ENCODE results near the gene INSL3. TPM values are rescaled to one million over a fixed set of nuclear protein-coding genes. Genes with fewer than 3 reads are reported as not detected.

Gene INSL3
- total and polyA plus RNA-seq, 2 of the 13 experiments (the other 11 are each of a cell fraction or from before 2014, with no cell fraction given) = 0.30 TPM; not detected in 1

GRCh38 chr19:17847538-17848366 lies 26.4 kb upstream of the INSL3 start, which contains the start of gene JAK3 (continued):
- TF ChIP-seq KDM5B (CRISPR knock-in tag; IDR thresholded peaks at IDR 0.05; ENCODE audit: borderline replicate concordance) (no peak), FOXJ3 (CRISPR knock-in tag; IDR thresholded peaks at IDR 0.05; ENCODE audit: borderline replicate concordance) (no peak), ZBTB14 (CRISPR knock-in tag; IDR thresholded peaks at IDR 0.05) (no peak), SNRNP70 (IDR thresholded peaks at IDR 0.05; ENCODE audit: low read depth, low read length) (no peak), ZNF646 (CRISPR knock-in tag; IDR thresholded peaks at IDR 0.05) (no peak), ZNF784 (CRISPR knock-in tag; IDR thresholded peaks at IDR 0.05; ENCODE audit: borderline replicate concordance) (peak; percentile 35; the same call in 1 of the 2 replicates), HINFP (CRISPR knock-in tag; IDR thresholded peaks at IDR 0.05; ENCODE audit: low read depth) (no peak), ZHX1 (CRISPR knock-in tag; IDR thresholded peaks at IDR 0.05; ENCODE audit: low read depth) (no peak), ZNF589 (CRISPR knock-in tag; conservative IDR thresholded peaks at IDR 0.05) (no peak), NR2F6 (IDR thresholded peaks at IDR 0.05) (no peak), NR2F6 (CRISPR knock-in tag; IDR thresholded peaks at IDR 0.05) (0 out of 2 replicates have a peak, but pooled peaks have one; percentile 13), KDM2A (CRISPR knock-in tag; IDR thresholded peaks at IDR 0.05; ENCODE audit: borderline replicate concordance, low read depth) (peak; percentile 43; the same call in 1 of the 2 replicates), ZNF709 (CRISPR knock-in tag; IDR thresholded peaks at IDR 0.05) (no peak), SALL2 (CRISPR knock-in tag; IDR thresholded peaks at IDR 0.05) (no peak), ZNF224 (CRISPR knock-in tag; IDR thresholded peaks at IDR 0.05) (no peak)
